H9 (cell line): ENCODE measurements around the gene MAML3. TPM values are rescaled to one million over a fixed set of nuclear protein-coding genes. Genes with fewer than 3 reads are reported as not detected.

Experiments
- DNase-seq: peaks from one replicate; pipeline ENCODE4 v3.0.0-alpha.2; 2017
- H2AFZ ChIP-seq: one replicate; pipeline ENCODE4 v1.6.1; 2013; ENCODE audit warnings: mild to moderate bottlenecking, low read length, control low read depth, moderate library complexity
- H2AK5ac ChIP-seq: 2 replicates; pipeline ENCODE4 v1.6.1; 2013; ENCODE audit warnings: low read length, control low read depth, mixed read lengths; ENCODE audit not compliant: insufficient read length
- H2BK120ac ChIP-seq: one replicate; pipeline ENCODE4 v1.6.1; 2013; ENCODE audit warnings: low read depth, mild to moderate bottlenecking, low read length, control low read depth, inconsistent platforms; ENCODE audit not compliant: poor library complexity, severe bottlenecking
- H2BK12ac ChIP-seq: 2 replicates; pipeline ENCODE4 v1.6.1; 2013; ENCODE audit warnings: low read length, control low read depth, mixed read lengths, low read depth; ENCODE audit not compliant: insufficient read length
- H2BK15ac ChIP-seq: 2 replicates; pipeline ENCODE4 v1.6.1; 2013; ENCODE audit warnings: low read depth, low read length, control low read depth
- H2BK20ac ChIP-seq: one replicate; pipeline ENCODE4 v1.6.1; 2013; ENCODE audit warnings: low read depth, mild to moderate bottlenecking, low read length, control low read depth, inconsistent platforms; ENCODE audit not compliant: poor library complexity, severe bottlenecking
- H2BK5ac ChIP-seq: 2 replicates; pipeline ENCODE4 v1.6.1; 2013; ENCODE audit warnings: low read length, control low read depth, mixed read lengths; ENCODE audit not compliant: insufficient read length
- H3K14ac ChIP-seq: 2 replicates; pipeline ENCODE4 v1.6.1; 2013; ENCODE audit warnings: low read length, control low read depth; ENCODE audit not compliant: insufficient read depth
- H3K18ac ChIP-seq: 2 replicates; pipeline ENCODE4 v1.6.1; 2013; ENCODE audit warnings: low read depth, mild to moderate bottlenecking, mixed read lengths, low read length, control low read depth; ENCODE audit not compliant: insufficient read length
- H3K23ac ChIP-seq: 2 replicates; pipeline ENCODE4 v1.6.1; 2013; ENCODE audit warnings: low read length, control low read depth, mixed read lengths, low read depth; ENCODE audit not compliant: insufficient read length
- H3K23me2 ChIP-seq: 2 replicates; pipeline ENCODE4 v1.6.1; 2013; ENCODE audit warnings: low read depth, mild to moderate bottlenecking, mixed read lengths, low read length, control low read depth; ENCODE audit not compliant: insufficient read length, poor library complexity, severe bottlenecking
- H3K27ac ChIP-seq: 2 replicates; pipeline ENCODE4 v1.5.1; 2013; ENCODE audit warnings: low read length, control low read depth, mixed read lengths, low read depth; ENCODE audit not compliant: insufficient read length
- H3K27me3 ChIP-seq: 2 replicates; pipeline ENCODE4 v1.6.1; 2013; ENCODE audit warnings: low read length, control low read depth, inconsistent platforms; ENCODE audit not compliant: insufficient read depth
- H3K4ac ChIP-seq: 2 replicates; pipeline ENCODE4 v1.6.1; 2013; ENCODE audit warnings: low read depth, mild to moderate bottlenecking, control low read depth, inconsistent platforms, low read length, moderate library complexity
- H3K4me1 ChIP-seq: 2 replicates; pipeline ENCODE4 v1.6.1; 2013; ENCODE audit warnings: low read length, control low read depth, inconsistent platforms; ENCODE audit not compliant: insufficient read depth
- H3K4me2 ChIP-seq: 2 replicates; pipeline ENCODE4 v1.6.1; 2013; ENCODE audit warnings: low read length, control low read depth, mixed read lengths; ENCODE audit not compliant: insufficient read length, insufficient read depth
- H3K56ac ChIP-seq: 2 replicates; pipeline ENCODE4 v1.6.1; 2013; ENCODE audit warnings: low read depth, mild to moderate bottlenecking, mixed read lengths, low read length, control low read depth; ENCODE audit not compliant: insufficient read length
- H3K79me1 ChIP-seq: 2 replicates; pipeline ENCODE4 v1.6.1; 2013; ENCODE audit warnings: low read depth, mild to moderate bottlenecking, moderate library complexity, low read length, control low read depth, inconsistent platforms; ENCODE audit not compliant: insufficient read depth, poor library complexity, severe bottlenecking
- H3K79me2 ChIP-seq: 2 replicates; pipeline ENCODE4 v1.6.1; 2013; ENCODE audit warnings: low read length, control low read depth, inconsistent platforms; ENCODE audit not compliant: insufficient read depth
- H3K9ac ChIP-seq: 2 replicates; pipeline ENCODE4 v1.6.1; 2013; ENCODE audit warnings: low read length, control low read depth, mixed read lengths; ENCODE audit not compliant: insufficient read length; ENCODE audit errors: extremely low read depth
- H3K9me3 ChIP-seq: one replicate; pipeline ENCODE4 v1.6.1; 2013; ENCODE audit warnings: low read depth, low read length, inconsistent platforms; ENCODE audit not compliant: control insufficient read depth
- H3T11ph ChIP-seq: one replicate; pipeline ENCODE4 v1.6.1; 2013; ENCODE audit warnings: mild to moderate bottlenecking, low read length, control low read depth, inconsistent platforms
- H4K20me1 ChIP-seq: one replicate; pipeline ENCODE4 v1.6.1; 2013; ENCODE audit not compliant: control insufficient read depth, insufficient read length, insufficient read depth
- H4K5ac ChIP-seq: 2 replicates; pipeline ENCODE4 v1.6.1; 2013; ENCODE audit warnings: low read depth, mild to moderate bottlenecking, mixed read lengths, low read length, control low read depth; ENCODE audit not compliant: insufficient read length
- H4K8ac ChIP-seq: replicated peaks from 2 replicates; pipeline ENCODE4 v1.6.1; 2013; ENCODE audit warnings: low read length, control low read depth, mixed read lengths, low read depth; ENCODE audit not compliant: insufficient read length
- H4K91ac ChIP-seq: 2 replicates; pipeline ENCODE4 v1.6.1; 2013; ENCODE audit warnings: low read depth, mild to moderate bottlenecking, moderate library complexity, mixed read lengths, low read length, control low read depth; ENCODE audit not compliant: insufficient read length
- H3K27ac Mint-ChIP-seq, 3 experiments: 2 replicates in 2 of 3; 3 replicates in 1 of 3; pipeline ENCODE4 v1.8.0; 2020 to 2021; ENCODE audit warnings: mixed read lengths in 3 of 3, mild to moderate bottlenecking in 1 of 3, moderate library complexity in 1 of 3
- H3K27me3 Mint-ChIP-seq: 2 replicates; pipeline ENCODE4 v1.8.0; 2021; ENCODE audit warnings: low read depth, mild to moderate bottlenecking, moderate library complexity, mixed read lengths
- H3K36me3 Mint-ChIP-seq, 3 experiments: 2 replicates in 2 of 3; 3 replicates in 1 of 3; pipeline ENCODE4 v1.8.0; 2020 to 2021; ENCODE audit warnings: low read depth in 3 of 3, mixed read lengths in 3 of 3; ENCODE audit not compliant: insufficient read depth in 1 of 3
- H3K4me1 Mint-ChIP-seq, 2 experiments: 2 replicates each; pipeline ENCODE4 v1.8.0; 2020; ENCODE audit warnings: mixed read lengths in 2 of 2
- H3K4me3 Mint-ChIP-seq, 2 experiments: 2 replicates in 1 of 2; 3 replicates in 1 of 2; pipeline ENCODE4 v1.8.0; 2020 to 2021; ENCODE audit warnings: mild to moderate bottlenecking in 2 of 2, mixed read lengths in 2 of 2, moderate library complexity in 1 of 2
- H3K9me3 Mint-ChIP-seq, 2 experiments: 2 replicates in 1 of 2; 3 replicates in 1 of 2; pipeline ENCODE4 v1.8.0; 2020; ENCODE audit warnings: mild to moderate bottlenecking in 2 of 2, mixed read lengths in 2 of 2, moderate library complexity in 1 of 2
- WGBS: extraction: QIAGEN DNeasy Blood & Tissue Kit; methylation state at CpG from one replicate; pipeline ENCODE4 v1.1.7; 2013; ENCODE audit warnings: missing lambda C conversion rate, low lambda C conversion rate, mixed read lengths; ENCODE audit not compliant: insufficient read length; ENCODE audit errors: extremely low coverage; 5-methylcytosine and 5-hydroxymethylcytosine counted together
- total RNA-seq: library from RNA; stranded (reverse); gene quantifications from 2 replicates; pipeline ENCODE4 v1.2.1, GENCODE V29; 2021
- TF ChIP-seq, protein P1 (sequence below): fragments of 200-600 bp; sonication (generic); conservative IDR thresholded peaks from 3 replicates; pipeline ENCODE4 v1.8.0; 2021; ENCODE audit warnings: antibody characterized with exemption, mild to moderate bottlenecking

The MAML3 gene
- total RNA-seq, 1 experiment from 2014 or later, result 3.9 TPM

DNA sequence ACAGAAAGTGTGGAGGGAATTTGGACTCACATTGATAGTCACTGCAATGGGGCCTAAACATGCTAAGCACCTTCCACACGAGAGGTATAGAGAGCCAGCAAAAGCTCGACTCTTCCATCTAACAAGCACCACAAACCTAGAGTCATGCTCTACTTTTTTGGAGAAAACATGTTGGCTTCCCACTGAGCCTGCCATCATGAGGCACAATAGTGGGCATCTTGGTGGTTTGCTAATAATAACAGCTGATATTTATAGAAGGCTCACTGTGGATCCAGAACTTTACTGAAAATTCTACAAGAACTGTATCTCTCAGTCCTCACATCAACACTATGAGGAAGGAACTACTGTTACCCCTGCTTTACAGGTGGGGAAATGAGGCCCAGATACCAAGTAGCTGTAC, 26.6 kb downstream of the MAML3 start:
- H3K36me3 Mint-ChIP-seq, result no peaks in the 10 kb centered on the region
- no peaks in the 10 kb centered on the region for H4K20me1 ChIP-seq

More for the DNA sequence above, 26.6 kb downstream of the MAML3 start:
- Histone ChIP-seq H4K8ac (no peak overlapping the region), H3K9ac (no peak overlapping the region), H3K27me3 (no peaks in the 10 kb centered on the region), H3K14ac (no peak overlapping the region), H2BK5ac (no peak overlapping the region), H3K23ac (no peak overlapping the region), H4K91ac (no peak overlapping the region), H2BK120ac (no peak overlapping the region), H3K18ac (no peak overlapping the region), H3K9me3 (no peaks in the 10 kb centered on the region), H3K4ac (no peak overlapping the region), H2BK20ac (no peak overlapping the region), H3K4me2 (no peak overlapping the region), H3T11ph (no peak overlapping the region), H2AFZ (no peak overlapping the region), H3K27ac (no peak overlapping the region), H2AK5ac (no peak overlapping the region), H2BK12ac (no peak overlapping the region), H3K79me1 (no peaks in the 10 kb centered on the region), H3K23me2 (no peaks in the 10 kb centered on the region), H4K5ac (no peak overlapping the region), H3K56ac (no peak overlapping the region), H3K79me2 (no peaks in the 10 kb centered on the region), H3K4me1 (peaks cover 3% of the 10 kb centered on the region; the same call in 1 of the 2 replicates), H2BK15ac (no peak overlapping the region)
- no peak for DNase-seq
- Mint-ChIP-seq H3K27ac (no peak overlapping the region), H3K27me3 (no peaks in the 10 kb centered on the region), H3K9me3 (no peaks in the 10 kb centered on the region), H3K4me1 (peaks cover 11 to 14% of the 10 kb centered on the region in 2 experiments), H3K4me3 (no peak overlapping the region)
- WGBS, result no CpG with 5 or more reads among the region's 2 CpGs
- TF ChIP-seq, protein P1, sequence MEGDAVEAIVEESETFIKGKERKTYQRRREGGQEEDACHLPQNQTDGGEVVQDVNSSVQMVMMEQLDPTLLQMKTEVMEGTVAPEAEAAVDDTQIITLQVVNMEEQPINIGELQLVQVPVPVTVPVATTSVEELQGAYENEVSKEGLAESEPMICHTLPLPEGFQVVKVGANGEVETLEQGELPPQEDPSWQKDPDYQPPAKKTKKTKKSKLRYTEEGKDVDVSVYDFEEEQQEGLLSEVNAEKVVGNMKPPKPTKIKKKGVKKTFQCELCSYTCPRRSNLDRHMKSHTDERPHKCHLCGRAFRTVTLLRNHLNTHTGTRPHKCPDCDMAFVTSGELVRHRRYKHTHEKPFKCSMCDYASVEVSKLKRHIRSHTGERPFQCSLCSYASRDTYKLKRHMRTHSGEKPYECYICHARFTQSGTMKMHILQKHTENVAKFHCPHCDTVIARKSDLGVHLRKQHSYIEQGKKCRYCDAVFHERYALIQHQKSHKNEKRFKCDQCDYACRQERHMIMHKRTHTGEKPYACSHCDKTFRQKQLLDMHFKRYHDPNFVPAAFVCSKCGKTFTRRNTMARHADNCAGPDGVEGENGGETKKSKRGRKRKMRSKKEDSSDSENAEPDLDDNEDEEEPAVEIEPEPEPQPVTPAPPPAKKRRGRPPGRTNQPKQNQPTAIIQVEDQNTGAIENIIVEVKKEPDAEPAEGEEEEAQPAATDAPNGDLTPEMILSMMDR, result no peak
